CD14-positive monocyte (primary cell): Measurements from ENCODE around the gene AGO1. TPM values are rescaled to one million over a fixed set of nuclear protein-coding genes. Genes with fewer than 3 reads are reported as not detected.

ENCODE experiments used
- DNase-seq, 3 donors: peaks; one replicate each; pipeline ENCODE4 v3.0.0-alpha.2; 2011 to 2022
- H2AFZ ChIP-seq: 2 replicates; pipeline ENCODE4 v1.6.0; 2012; ENCODE audit warnings: mild to moderate bottlenecking, low read depth, low read length, inconsistent platforms; ENCODE audit not compliant: insufficient read depth, poor library complexity, severe bottlenecking
- H3K27ac ChIP-seq, 2 donors: 1 replicate in 1 of 2; 2 replicates in 1 of 2; pipeline ENCODE4 v1.5.1; 2012 to 2013; ENCODE audit warnings: low read length in 2 of 2, control low read depth in 1 of 2, inconsistent platforms in 1 of 2, low read depth in 1 of 2, mild to moderate bottlenecking in 1 of 2
- H3K27me3 ChIP-seq, 2 donors: one replicate each; pipeline versions ENCODE4 v1.6.0 to v1.6.1; 2011 to 2013; ENCODE audit warnings: low read length in 2 of 2; ENCODE audit not compliant: control insufficient read depth in 2 of 2, insufficient read depth in 2 of 2
- H3K36me3 ChIP-seq, 2 donors: replicated peaks in 1 of 2; 1 replicate in 1 of 2; 2 replicates in 1 of 2; pipeline versions ENCODE4 v1.5.1 to v1.6.1; 2012 to 2013; ENCODE audit warnings: low read length in 2 of 2, control low read depth in 1 of 2, inconsistent platforms in 1 of 2, mild to moderate bottlenecking in 1 of 2; ENCODE audit not compliant: insufficient read depth in 2 of 2, control insufficient read depth in 1 of 2
- H3K4me1 ChIP-seq, 2 donors: 1 replicate in 1 of 2; 2 replicates in 1 of 2; pipeline versions ENCODE4 v1.5.1 to v1.6.1; 2012 to 2013; ENCODE audit warnings: low read length in 2 of 2, control low read depth in 1 of 2, inconsistent platforms in 1 of 2, mild to moderate bottlenecking in 1 of 2, moderate library complexity in 1 of 2; ENCODE audit not compliant: insufficient read depth in 2 of 2, control insufficient read depth in 1 of 2
- H3K4me2 ChIP-seq: replicated peaks from 2 replicates; pipeline ENCODE3; 2012; ENCODE audit warnings: low read length, moderate library complexity, mild to moderate bottlenecking; ENCODE audit not compliant: poor library complexity, severe bottlenecking; ENCODE audit errors: extremely low read depth
- H3K4me3 ChIP-seq, 3 experiments: fragments of 200-600 bp in 1 of 3; sonication (generic) in 1 of 3; replicated peaks in 1 of 3; 1 replicate in 2 of 3; 2 replicates in 1 of 3; pipeline ENCODE4 v1.5.1; 2011 to 2013; ENCODE audit warnings: low read length in 3 of 3, mild to moderate bottlenecking in 3 of 3, control low read depth in 2 of 3, low read depth in 2 of 3, inconsistent platforms in 1 of 3, moderate library complexity in 1 of 3
- H3K79me2 ChIP-seq: 2 replicates; pipeline ENCODE4 v1.6.0; 2012; ENCODE audit warnings: mild to moderate bottlenecking, control low read depth, inconsistent platforms, low read length, moderate library complexity; ENCODE audit not compliant: insufficient read depth
- H3K9ac ChIP-seq: 2 replicates; pipeline ENCODE4 v1.6.0; 2017; ENCODE audit warnings: low read length, mild to moderate bottlenecking; ENCODE audit not compliant: insufficient read depth, poor library complexity, severe bottlenecking
- H3K9me3 ChIP-seq, 2 donors: replicated peaks in 1 of 2; 1 replicate in 1 of 2; 2 replicates in 1 of 2; pipeline versions ENCODE4 v1.5.1 to v1.6.1; 2012 to 2013; ENCODE audit warnings: low read length in 2 of 2, control low read depth in 1 of 2; ENCODE audit not compliant: control insufficient read depth in 1 of 2, insufficient read depth in 1 of 2
- H4K20me1 ChIP-seq: 2 replicates; pipeline ENCODE4 v1.6.0; 2012; ENCODE audit warnings: mild to moderate bottlenecking, low read length, control low read depth, moderate library complexity; ENCODE audit not compliant: insufficient read depth
- H3K27ac Mint-ChIP-seq, 7 donors: one replicate each; pipeline ENCODE4 v1.8.0; 2020; ENCODE audit warnings: mild to moderate bottlenecking in 7 of 7, mixed read lengths in 7 of 7, moderate library complexity in 6 of 7, inconsistent platforms in 2 of 7
- H3K27me3 Mint-ChIP-seq, 3 donors: one replicate each; pipeline ENCODE4 v1.8.0; 2021 to 2022; ENCODE audit warnings: low read depth in 3 of 3, mild to moderate bottlenecking in 3 of 3, mixed read lengths in 3 of 3, moderate library complexity in 3 of 3, inconsistent platforms in 1 of 3
- H3K36me3 Mint-ChIP-seq, 2 donors: one replicate each; pipeline ENCODE4 v1.8.0; 2020; ENCODE audit warnings: mixed read lengths in 2 of 2, inconsistent platforms in 1 of 2, mild to moderate bottlenecking in 1 of 2
- H3K4me1 Mint-ChIP-seq: one replicate; pipeline ENCODE4 v1.8.0; 2020; ENCODE audit warnings: mild to moderate bottlenecking, mixed read lengths
- H3K4me3 Mint-ChIP-seq, 2 donors: one replicate each; pipeline ENCODE4 v1.8.0; 2020; ENCODE audit warnings: mild to moderate bottlenecking in 2 of 2, mixed read lengths in 2 of 2, moderate library complexity in 1 of 2
- H3K9me3 Mint-ChIP-seq, 7 donors: one replicate each; pipeline ENCODE4 v1.8.0; 2020 to 2022; ENCODE audit warnings: mixed read lengths in 7 of 7, mild to moderate bottlenecking in 6 of 7, moderate library complexity in 6 of 7, inconsistent platforms in 2 of 7
- WGBS: methylation state at CpG from one replicate; pipeline ENCODE4 v1.1.5; 2013; ENCODE audit warnings: missing lambda C conversion rate; ENCODE audit not compliant: insufficient coverage; 5-methylcytosine and 5-hydroxymethylcytosine counted together
- intact Hi-C, 2 donors: fragments of 100-400 bp; cut with micrococcal nuclease; formaldehyde crosslinking; loops; one replicate each; pipeline versions ENCODE4 v1.15.0 to v1.15.1; 2023
- polyA plus RNA-seq, 3 donors: library from polyadenylated mRNA; depleted of rRNA in 1 of 3; unstranded in 2 of 3; stranded (reverse) in 1 of 3; fragments of 300-500 nt in 2 of 3; fragments of >200 nt in 1 of 3; fragmentation: Illumina TruSeq in 2 of 3; gene quantifications; 1 replicate in 2 of 3; 2 replicates in 1 of 3; pipeline ENCODE4 v1.2.3, GENCODE V29; 2012 to 2021
- TF ChIP-seq, protein P1 (sequence below): fragments of 200-600 bp; IDR thresholded peaks from one replicate; pipeline ENCODE4 v1.8.0; 2022; ENCODE audit warnings: antibody characterized with exemption, mild to moderate bottlenecking

AGO1 gene
- polyA plus RNA-seq, 3 donors, result 10.9 to 19.4 (median 13.9) TPM

GRCh38 chr1:35836734-35837133 lies 46.3 kb upstream of the AGO1 start:
- WGBS, result no CpG with 5 or more reads among the region's 1 CpG
- DNase-seq, result no peak
- TF ChIP-seq, protein P1, sequence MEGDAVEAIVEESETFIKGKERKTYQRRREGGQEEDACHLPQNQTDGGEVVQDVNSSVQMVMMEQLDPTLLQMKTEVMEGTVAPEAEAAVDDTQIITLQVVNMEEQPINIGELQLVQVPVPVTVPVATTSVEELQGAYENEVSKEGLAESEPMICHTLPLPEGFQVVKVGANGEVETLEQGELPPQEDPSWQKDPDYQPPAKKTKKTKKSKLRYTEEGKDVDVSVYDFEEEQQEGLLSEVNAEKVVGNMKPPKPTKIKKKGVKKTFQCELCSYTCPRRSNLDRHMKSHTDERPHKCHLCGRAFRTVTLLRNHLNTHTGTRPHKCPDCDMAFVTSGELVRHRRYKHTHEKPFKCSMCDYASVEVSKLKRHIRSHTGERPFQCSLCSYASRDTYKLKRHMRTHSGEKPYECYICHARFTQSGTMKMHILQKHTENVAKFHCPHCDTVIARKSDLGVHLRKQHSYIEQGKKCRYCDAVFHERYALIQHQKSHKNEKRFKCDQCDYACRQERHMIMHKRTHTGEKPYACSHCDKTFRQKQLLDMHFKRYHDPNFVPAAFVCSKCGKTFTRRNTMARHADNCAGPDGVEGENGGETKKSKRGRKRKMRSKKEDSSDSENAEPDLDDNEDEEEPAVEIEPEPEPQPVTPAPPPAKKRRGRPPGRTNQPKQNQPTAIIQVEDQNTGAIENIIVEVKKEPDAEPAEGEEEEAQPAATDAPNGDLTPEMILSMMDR, result no peak
- Histone ChIP-seq H3K27me3 (no peaks in the 10 kb centered on the region), H3K9me3 (no peaks in the 10 kb centered on the region), H3K79me2 (peaks cover 63% of the 10 kb centered on the region), H2AFZ (no peak overlapping the region), H3K4me2 (no peak overlapping the region), H3K9ac (no peak overlapping the region), H3K4me3 (no peak overlapping the region), H3K4me1 (peaks cover 20 to 22% of the 10 kb centered on the region in 2 donors), H3K27ac (peak overlapping the region in 1 of 2 donors; percentile 72), H3K36me3 (peaks cover 76 to 87% of the 10 kb centered on the region in 2 donors), H4K20me1 (peaks cover 34% of the 10 kb centered on the region)
- Mint-ChIP-seq H3K27me3 (no peaks in the 10 kb centered on the region), H3K4me3 (no peak overlapping the region), H3K36me3 (peaks cover 71 to 93% of the 10 kb centered on the region in 2 donors), H3K9me3 (peaks cover 0 to 8% (median 3%) of the 10 kb centered on the region in 7 donors), H3K4me1 (peaks cover 21% of the 10 kb centered on the region), H3K27ac (peak overlapping the region in 2 of 7 donors; percentile 40 to 75)
- intact Hi-C loops, result loop anchor here in 1 of 2 donors (2.0 kb wide), 1 partner anchor 26 kb away; no protein-coding TSS in a partner anchor

GRCh38 chr1:35838693-35839245 lies 44.2 kb upstream of the AGO1 start:
- peaks cover 21% of the 10 kb centered on the region for H3K4me1 Mint-ChIP-seq
- 80% methylated on average over 4 of the region's 8 CpGs for WGBS
- peaks cover 20 to 22% of the 10 kb centered on the region in 2 donors for H3K4me1 ChIP-seq
- peaks cover 77 to 87% of the 10 kb centered on the region in 2 donors for H3K36me3 ChIP-seq
- no peak overlapping the region for H3K4me2 ChIP-seq
- DNase-seq, result peak; percentile 60 to 73 (median 66)
- no peak overlapping the region for H3K4me3 ChIP-seq
- H2AFZ ChIP-seq, result no peak overlapping the region
- H3K27ac Mint-ChIP-seq, result peak overlapping the region; percentile 79 to 90 (median 86)
- peaks cover 0 to 8% (median 3%) of the 10 kb centered on the region in 7 donors for H3K9me3 Mint-ChIP-seq
- no peaks in the 10 kb centered on the region for H3K9me3 ChIP-seq
- peaks cover 76 to 95% of the 10 kb centered on the region in 2 donors for H3K36me3 Mint-ChIP-seq
- intact Hi-C loops, result no loop called here
- TF ChIP-seq, protein P1, result no peak
- no peak overlapping the region for H3K4me3 Mint-ChIP-seq
- no peaks in the 10 kb centered on the region for H3K27me3 Mint-ChIP-seq
- peak overlapping the region; percentile 36 to 72 for H3K27ac ChIP-seq
- no peak overlapping the region for H3K9ac ChIP-seq
- no peaks in the 10 kb centered on the region for H3K27me3 ChIP-seq
- peaks cover 31% of the 10 kb centered on the region for H4K20me1 ChIP-seq
- H3K79me2 ChIP-seq, result peaks cover 62% of the 10 kb centered on the region
